ENCODE results near the gene VPS39. TPM values are rescaled to one million over a fixed set of nuclear protein-coding genes. Genes with fewer than 3 reads are reported as not detected.

Gene VPS39
- total and polyA plus RNA-seq, 2 of the 8 experiments (the other 6 are each of a cell fraction or from before 2014, with no cell fraction given): 34.4 to 36.6 TPM

GRCh38 chr15:42239528-42240182 is 31.6 kb upstream of the VPS39 start:
- peaks cover 0 to 2% of the 10 kb centered on the region in 2 experiments for H4K20me1 ChIP-seq (replicated peaks in 1 of 2; ENCODE audit: control insufficient read depth in 1 of 2, insufficient read depth in 2 of 2, low read length in 2 of 2)
- peaks cover 2 to 35% (median 14%) of the 10 kb centered on the region in 4 experiments; a peak in 6 of 8 replicates for H3K36me3 ChIP-seq (ENCODE audit: control insufficient read depth in 2 of 4, insufficient read depth in 4 of 4, low read length in 3 of 4)
- H3K79me1 ChIP-seq (ENCODE audit: low read depth, low read length): no peaks in the 10 kb centered on the region
- H3K4ac ChIP-seq (replicated peaks; ENCODE audit: insufficient read length, low read depth, low read length): no peak overlapping the region
- H2AFZ ChIP-seq (ENCODE audit: low read length): no peak overlapping the region
- FAIRE-seq (no peak), DNase-seq (ENCODE audit: low read depth in 1 of 2, low spot score in 2 of 2) (no peak)
- H4K91ac ChIP-seq (replicated peaks; ENCODE audit: insufficient read length, low read length): no peak overlapping the region
- H3K9ac ChIP-seq (replicated peaks in 1 of 4; ENCODE audit: extremely low read depth in 1 of 4, low read depth in 3 of 4, low read length in 3 of 4): no peak overlapping the region
- H4K5ac ChIP-seq (ENCODE audit: insufficient read length, low read depth, low read length): no peak overlapping the region
- H3K27me3 ChIP-seq (replicated peaks in 1 of 4; ENCODE audit: control insufficient read depth in 3 of 4, extremely low read depth in 1 of 4, insufficient read depth in 3 of 4, low read length in 3 of 4): no peaks in the 10 kb centered on the region
- no peak overlapping the region for H2AK5ac ChIP-seq (ENCODE audit: low read depth, low read length)
- H3K27ac ChIP-seq (ENCODE audit: low read depth, low read length): no peak overlapping the region
- no peak for TF ChIP-seq EZH2 (IDR thresholded peaks at IDR 0.05; ENCODE audit: low read depth, low read length, severe bottlenecking)
- TF ChIP-seq SUZ12 (IDR thresholded peaks at IDR 0.05; ENCODE audit: low read length): no peak
- no peak for TF ChIP-seq ATF3 (IDR thresholded peaks at IDR 0.05; ENCODE audit: insufficient read depth, low read depth, low read length)
- no peak for TF ChIP-seq USF2 (IDR thresholded peaks at IDR 0.05; ENCODE audit: low read length)
- no peak for TF ChIP-seq BCL11A (IDR thresholded peaks at IDR 0.05; ENCODE audit: low read depth in 2 of 2, low read length in 2 of 2)
- no peak for TF ChIP-seq RFX5 (IDR thresholded peaks at IDR 0.05; ENCODE audit: borderline replicate concordance, low read depth, low read length)
- no peak for TF ChIP-seq EP300 (IDR thresholded peaks at IDR 0.05; ENCODE audit: borderline replicate concordance in 1 of 2, low read depth in 2 of 2, low read length in 2 of 2)
- no peak overlapping the region for H2BK12ac ChIP-seq (ENCODE audit: low read depth, low read length)
- H3K4me1 ChIP-seq (replicated peaks in 1 of 4; ENCODE audit: control insufficient read depth in 3 of 4, insufficient read depth in 4 of 4, low read length in 3 of 4): no peaks in the 10 kb centered on the region
- H3K14ac ChIP-seq (ENCODE audit: insufficient read length): no peak overlapping the region
- no peak overlapping the region for H2BK15ac ChIP-seq (ENCODE audit: low read length)
- no peak overlapping the region for H2BK5ac ChIP-seq (ENCODE audit: low read depth, low read length)
- H3K4me3 ChIP-seq (ENCODE audit: extremely low read depth in 1 of 4, insufficient read depth in 2 of 4, low read depth in 3 of 4, low read length in 4 of 4): no peak overlapping the region
- ChIA-PET POLR2A (ENCODE audit: partially characterized antibody) (interaction anchor here (1.7 kb wide), 1 partner anchor 20 kb away, joined by 4 read pairs; no protein-coding TSS in a partner anchor), CTCF (ENCODE audit: partially characterized antibody) (no interaction called here)
- H3K56ac ChIP-seq (replicated peaks; ENCODE audit: insufficient read length, low read depth, low read length): no peak overlapping the region
- H3K23ac ChIP-seq (ENCODE audit: insufficient read length): no peak overlapping the region
- H3K4me2 ChIP-seq (ENCODE audit: insufficient read depth in 1 of 2, low read depth in 2 of 2, low read length in 2 of 2): no peak overlapping the region
- no peak overlapping the region for H4K8ac ChIP-seq (ENCODE audit: extremely low read depth, insufficient read depth, low read length)
- H3K79me2 ChIP-seq (ENCODE audit: control insufficient read depth in 1 of 2, insufficient read depth in 2 of 2, low read length in 2 of 2): no peaks in the 10 kb centered on the region
- no peak overlapping the region for H3K18ac ChIP-seq (ENCODE audit: extremely low read depth, low read length)
- H2BK20ac ChIP-seq (ENCODE audit: low read length): no peak overlapping the region
- H3K23me2 ChIP-seq (ENCODE audit: low read depth, low read length): no peaks in the 10 kb centered on the region; the same call in 1 of the 2 replicates
- no peaks in the 10 kb centered on the region for H3K9me3 ChIP-seq (ENCODE audit: insufficient read depth in 2 of 2, low read depth in 1 of 2, low read length in 1 of 2)
- H2BK120ac ChIP-seq (replicated peaks; ENCODE audit: low read depth, low read length): no peak overlapping the region
